Measurements from ENCODE around the gene C1orf56. TPM values are rescaled to one million over a fixed set of nuclear protein-coding genes. Genes with fewer than 3 reads are reported as not detected.

The C1orf56 gene
- total RNA-seq, 4 donors from 2014 or later: 3.1 to 4.6 (median 3.6) TPM

GRCh38 chr1:151032164-151032563 is 15.4 kb upstream of the C1orf56 start:
- no peak for DNase-seq (ENCODE audit: low spot score in 2 of 2)
- 97 to 98% methylated on average over 8 of the region's 8 CpGs for WGBS, 2 donors
- TF ChIP-seq CTCF (IDR thresholded peaks at IDR 0.05) (no peak), POLR2A (IDR thresholded peaks at IDR 0.05) (no peak)

GRCh38 chr1:151035167-151035566 is 12.4 kb upstream of the C1orf56 start:
- TF ChIP-seq CTCF (IDR thresholded peaks at IDR 0.05): no peak
- no peak for TF ChIP-seq POLR2A (IDR thresholded peaks at IDR 0.05)
- no peak for DNase-seq (ENCODE audit: low spot score in 2 of 2)
- intact Hi-C loops (cut with DNase I; ENCODE audit: low total_unique reads): no loop called here
- no peak overlapping the region for H3K4me3 ChIP-seq (ENCODE audit: low read depth, poor library complexity, severe bottlenecking)
- 51 to 69% methylated on average over 3 of the region's 3 CpGs for WGBS, 2 donors

More at GRCh38 chr1:151032164-151032563, 15.4 kb upstream of the C1orf56 start:
- intact Hi-C loops (cut with DNase I; ENCODE audit: low total_unique reads): no loop called here
- H3K4me3 ChIP-seq (ENCODE audit: low read depth, poor library complexity, severe bottlenecking): no peak overlapping the region

- 28 to 36% methylated on average over 2 of the region's 2 CpGs for WGBS, 2 donors
- DNase-seq (ENCODE audit: low spot score in 2 of 2): no peak
- intact Hi-C loops (cut with DNase I; ENCODE audit: low total_unique reads): no loop called here
- TF ChIP-seq POLR2A (IDR thresholded peaks at IDR 0.05): no peak
- no peak for TF ChIP-seq CTCF (IDR thresholded peaks at IDR 0.05)
- no peak within 1 kb of the TSS for H3K4me3 ChIP-seq (ENCODE audit: low read depth, poor library complexity, severe bottlenecking)
These were observed 11.2 kb upstream of the C1orf56 start, which contains the start of gene BNIPL for GRCh38 chr1:151036356-151036755. BNIPL (plus strand) TSS chr1:151036586; CDS start chr1:151036726, 140 bp downstream.

GRCh38 chr1:151037032-151037431 is 10.5 kb upstream of the C1orf56 start:
- no peak overlapping the region for H3K4me3 ChIP-seq (ENCODE audit: low read depth, poor library complexity, severe bottlenecking)
- WGBS, 2 donors: 38 to 50% methylated on average over 6 of the region's 6 CpGs
- TF ChIP-seq CTCF (IDR thresholded peaks at IDR 0.05) (no peak), POLR2A (IDR thresholded peaks at IDR 0.05) (no peak)
- intact Hi-C loops (cut with DNase I; ENCODE audit: low total_unique reads): no loop called here
- DNase-seq (ENCODE audit: low spot score in 2 of 2): no peak

GRCh38 chr1:151039521-151039920 is 8.0 kb upstream of the C1orf56 start:
- TF ChIP-seq CTCF (IDR thresholded peaks at IDR 0.05) (no peak), POLR2A (IDR thresholded peaks at IDR 0.05) (no peak)
- intact Hi-C loops (cut with DNase I; ENCODE audit: low total_unique reads): no loop called here
- 90 to 93% methylated on average over 3 of the region's 3 CpGs for WGBS, 2 donors
- no peak for DNase-seq (ENCODE audit: low spot score in 2 of 2)
- H3K4me3 ChIP-seq (ENCODE audit: low read depth, poor library complexity, severe bottlenecking): no peak overlapping the region

- intact Hi-C loops (cut with DNase I; ENCODE audit: low total_unique reads): no loop called here
- H3K4me3 ChIP-seq (ENCODE audit: low read depth, poor library complexity, severe bottlenecking): no peak overlapping the region
- WGBS, 2 donors: 80 to 95% methylated on average over 1 of the region's 1 CpG
- TF ChIP-seq CTCF (IDR thresholded peaks at IDR 0.05) (no peak), POLR2A (IDR thresholded peaks at IDR 0.05) (no peak)
- DNase-seq (ENCODE audit: low spot score in 2 of 2): no peak
These were observed 4.4 kb upstream of the C1orf56 start for GRCh38 chr1:151043163-151043562.

Data from lower leg skin (tissue), 4 donors.